Measurements from ENCODE around the gene BMPR2.

GRCh38 chr2:202360646-202361045 is 15.5 kb upstream of the BMPR2 start:
- TF ChIP-seq CTCF (IDR thresholded peaks at IDR 0.05 in 2 of 3, conservative IDR thresholded peaks at IDR 0.05 in 1 of 3; ENCODE audit: borderline replicate concordance in 1 of 3, insufficient read depth in 1 of 3, low read depth in 2 of 3, low read length in 2 of 3): no peak
- no peak for TF ChIP-seq POLR2A (IDR thresholded peaks at IDR 0.05; ENCODE audit: borderline replicate concordance, extremely low read depth, insufficient read depth, insufficient read length)
- TF ChIP-seq CBX3 (IDR thresholded peaks at IDR 0.05; ENCODE audit: low read depth): no peak
- no peak for TF ChIP-seq EZH2 (IDR thresholded peaks at IDR 0.05)
- TF ChIP-seq RAD21 (IDR thresholded peaks at IDR 0.05; ENCODE audit: low read depth): no peak
- TF ChIP-seq MAX (IDR thresholded peaks at IDR 0.05): no peak
- no peak for TF ChIP-seq POLR2AphosphoS5 (IDR thresholded peaks at IDR 0.05; ENCODE audit: low read depth, low read length)
- TF ChIP-seq CEBPB (IDR thresholded peaks at IDR 0.05; ENCODE audit: low read depth): no peak
- no peak for TF ChIP-seq SIN3A (IDR thresholded peaks at IDR 0.05; ENCODE audit: low read depth)
- TF ChIP-seq EGR1 (IDR thresholded peaks at IDR 0.05; ENCODE audit: low read depth): no peak
- no peak for TF ChIP-seq FOSL1 (IDR thresholded peaks at IDR 0.05; ENCODE audit: low read depth)
- TF ChIP-seq SRF (IDR thresholded peaks at IDR 0.05; ENCODE audit: low read depth): no peak

Data from HCT116 (cell line).